ENCODE data around the gene FSD1. TPM values are rescaled to one million over a fixed set of nuclear protein-coding genes. Genes with fewer than 3 reads are reported as not detected.

Gene FSD1
- total and polyA plus RNA-seq, 9 of the 15 experiments (the other 6 are each of a cell fraction or from before 2014, with no cell fraction given) = 0.11 to 1.9 (median 0.94) TPM; not detected in 1

GRCh38 chr19:4284974-4285373 is 19.4 kb upstream of the FSD1 start (continued):
- TF ChIP-seq EGR1 (conservative IDR thresholded peaks at IDR 0.05) (no peak), GATAD2B (IDR thresholded peaks at IDR 0.05; ENCODE audit: borderline replicate concordance) (no peak), CTCFL (IDR thresholded peaks at IDR 0.05; ENCODE audit: borderline replicate concordance, insufficient read depth, low read depth, low read length, poor library complexity, severe bottlenecking) (no peak), AFF4 (CRISPR knock-in tag; IDR thresholded peaks at IDR 0.05) (no peak), CREB3 (tag; conservative IDR thresholded peaks at IDR 0.05; ENCODE audit: low read depth) (no peak), ARID3A (IDR thresholded peaks at IDR 0.05; ENCODE audit: borderline replicate concordance, low read depth, low read length) (no peak), PTBP1 (IDR thresholded peaks at IDR 0.05; ENCODE audit: low read depth, low read length) (no peak), BHLHE40 (IDR thresholded peaks at IDR 0.05; ENCODE audit: low read length) (0 out of 2 replicates have a peak, but pooled peaks have one; percentile 27)
